Measurements from ENCODE around the gene FAM20C. TPM values are rescaled to one million over a fixed set of nuclear protein-coding genes. Genes with fewer than 3 reads are reported as not detected.
A peak's percentile ranks its signal among the peaks of the same experiment; 100 is the strongest.

The FAM20C gene
- polyA plus RNA-seq (2013, experiment 1 of 2) = 14.5 TPM
- polyA plus RNA-seq (2013, experiment 2 of 2) = 15.4 TPM

DNA sequence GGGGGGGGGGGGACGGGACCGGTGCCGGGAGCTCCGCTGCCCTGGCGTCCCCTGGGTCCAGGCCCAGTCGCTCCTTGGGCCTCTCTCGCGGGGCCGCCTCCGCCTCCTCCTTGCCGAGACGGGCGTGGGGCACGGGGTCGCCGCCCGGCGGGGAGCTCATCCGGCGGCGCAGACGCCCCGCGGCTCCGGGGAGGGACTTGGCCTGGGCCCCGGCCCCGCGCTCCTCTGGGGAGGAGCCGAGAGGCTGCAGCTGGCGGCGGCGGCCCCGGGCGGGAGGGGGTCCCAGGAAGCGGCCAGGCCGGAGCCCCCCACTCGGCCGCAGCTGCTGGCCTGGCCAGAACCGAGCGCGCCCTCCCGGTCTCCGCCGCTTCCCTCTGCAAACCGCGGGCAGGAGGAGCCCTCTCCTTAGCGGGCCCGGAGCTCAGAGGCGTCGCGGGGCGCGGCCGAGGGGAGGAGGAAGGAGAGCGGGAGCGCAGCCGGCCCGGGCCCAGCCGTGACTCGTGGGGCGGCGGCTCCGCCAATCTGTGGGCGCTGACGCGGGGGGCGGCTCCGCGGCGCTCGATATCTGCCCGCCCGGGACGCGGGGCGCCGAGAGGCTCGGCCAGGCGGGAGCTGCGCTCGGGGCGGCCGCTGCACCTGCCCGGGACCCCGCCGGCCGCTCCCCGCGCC, at the start of gene FAM20C:
Gene FAM20C (plus strand): TSS at position 591 of the 669 bp plus-strand sequence. CDS start 629 bp downstream, outside the sequence.
- H3K9ac ChIP-seq (ENCODE audit: low read length) = peak within 1 kb of the TSS; percentile 80
- H3K4me3 ChIP-seq (ENCODE audit: low read length) = peak within 1 kb of the TSS; percentile 64
- DNase-seq = peak; percentile 61
- H2BK15ac ChIP-seq (replicated peaks; ENCODE audit: low read depth) = no peak within 1 kb of the TSS
- H3K4me2 ChIP-seq (ENCODE audit: low read length) = peak within 1 kb of the TSS; percentile 75
- H3K79me1 ChIP-seq (ENCODE audit: low read length) = peaks cover 11% of the 10 kb centered on the region
- peak within 1 kb of the TSS; percentile 66 for H3K23ac ChIP-seq (ENCODE audit: low read length)
- H3K36me3 ChIP-seq (ENCODE audit: control insufficient read depth, insufficient read depth, low read length) = peaks cover 6% of the 10 kb centered on the region
- H3K56ac ChIP-seq (ENCODE audit: low read length) = peak within 1 kb of the TSS; percentile 92
- H3K4me1 ChIP-seq (ENCODE audit: control insufficient read depth, low read depth, low read length) = peaks cover 4% of the 10 kb centered on the region
- no CpG with 5 or more reads among the region's 89 CpGs for WGBS (ENCODE audit: extremely low coverage, insufficient coverage, low lambda C conversion rate)
- H3K18ac ChIP-seq (ENCODE audit: low read length) = peak within 1 kb of the TSS; percentile 51
- no peak within 1 kb of the TSS for H4K5ac ChIP-seq (ENCODE audit: low read length)
- H3K4ac ChIP-seq (ENCODE audit: low read depth, low read length) = peak within 1 kb of the TSS; percentile 57
- H3K27me3 ChIP-seq (ENCODE audit: insufficient read depth, low read length, poor library complexity) = no peaks in the 10 kb centered on the region
- H2AK5ac ChIP-seq (ENCODE audit: low read length) = no peak within 1 kb of the TSS
- H2BK5ac ChIP-seq (ENCODE audit: low read length) = no peak within 1 kb of the TSS
- no peak within 1 kb of the TSS for H2BK120ac ChIP-seq (ENCODE audit: low read depth, low read length)
- peak within 1 kb of the TSS; percentile 31 for H3K27ac ChIP-seq (ENCODE audit: low read depth, low read length)
- H4K8ac ChIP-seq (ENCODE audit: low read depth, low read length) = no peak within 1 kb of the TSS
- peaks cover 27% of the 10 kb centered on the region for H3K79me2 ChIP-seq (ENCODE audit: control insufficient read depth, insufficient read depth, low read length)

DNA sequence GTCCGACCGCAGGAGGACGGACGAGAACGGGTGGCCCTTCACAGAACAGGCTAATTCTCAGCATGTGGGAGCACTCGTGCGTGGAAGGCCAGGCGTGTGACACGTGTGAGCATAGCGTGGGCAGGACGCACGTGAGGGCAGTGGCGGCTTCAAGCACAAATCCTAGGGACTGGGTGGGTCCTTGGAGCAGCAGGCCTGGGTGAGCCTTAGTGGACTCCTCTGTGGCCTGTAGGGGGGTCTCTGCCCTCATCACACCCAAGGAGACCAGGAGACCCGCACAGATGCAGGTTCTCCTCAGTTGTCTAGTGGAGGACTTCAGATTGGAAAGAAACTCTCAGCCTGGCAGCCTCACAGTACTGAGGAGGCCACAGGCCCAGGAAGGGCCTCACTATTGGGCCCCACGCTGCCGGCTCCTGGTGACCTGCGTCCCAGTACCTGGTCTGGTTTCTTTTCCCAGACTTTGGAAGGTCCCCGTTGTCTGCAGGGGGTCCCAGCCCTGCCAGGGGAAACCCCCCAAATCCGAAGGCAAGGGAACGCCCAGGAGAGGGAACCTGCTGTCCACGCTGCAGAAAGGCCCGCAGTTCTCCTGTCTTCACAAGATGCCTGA, 49.1 kb upstream of the FAM20C start:
- no peak overlapping the region for H2BK15ac ChIP-seq (replicated peaks; ENCODE audit: low read depth)
- H3K18ac ChIP-seq (ENCODE audit: low read length) = no peak overlapping the region
- H3K4ac ChIP-seq (ENCODE audit: low read depth, low read length) = no peak overlapping the region
- no peak overlapping the region for H3K4me2 ChIP-seq (ENCODE audit: low read length)
- H2AK5ac ChIP-seq (ENCODE audit: low read length) = no peak overlapping the region
- no peaks in the 10 kb centered on the region for H3K79me2 ChIP-seq (ENCODE audit: control insufficient read depth, insufficient read depth, low read length)
- H3K23ac ChIP-seq (ENCODE audit: low read length) = no peak overlapping the region
- H2BK5ac ChIP-seq (ENCODE audit: low read length) = no peak overlapping the region
- H2BK120ac ChIP-seq (ENCODE audit: low read depth, low read length) = no peak overlapping the region
- no peak overlapping the region for H3K9ac ChIP-seq (ENCODE audit: low read length)
- H3K56ac ChIP-seq (ENCODE audit: low read length) = no peak overlapping the region
- H4K5ac ChIP-seq (ENCODE audit: low read length) = no peak overlapping the region
- no peak for DNase-seq
- H3K79me1 ChIP-seq (ENCODE audit: low read length) = no peaks in the 10 kb centered on the region
- no peaks in the 10 kb centered on the region for H3K4me1 ChIP-seq (ENCODE audit: control insufficient read depth, low read depth, low read length)
- WGBS (ENCODE audit: extremely low coverage, insufficient coverage, low lambda C conversion rate) = no CpG with 5 or more reads among the region's 22 CpGs
- no peak overlapping the region for H3K4me3 ChIP-seq (ENCODE audit: low read length)
- no peak overlapping the region for H4K8ac ChIP-seq (ENCODE audit: low read depth, low read length)
- H3K36me3 ChIP-seq (ENCODE audit: control insufficient read depth, insufficient read depth, low read length) = no peaks in the 10 kb centered on the region
- no peaks in the 10 kb centered on the region for H3K27me3 ChIP-seq (ENCODE audit: insufficient read depth, low read length, poor library complexity)
- no peak overlapping the region for H3K27ac ChIP-seq (ENCODE audit: low read depth, low read length)

DNA sequence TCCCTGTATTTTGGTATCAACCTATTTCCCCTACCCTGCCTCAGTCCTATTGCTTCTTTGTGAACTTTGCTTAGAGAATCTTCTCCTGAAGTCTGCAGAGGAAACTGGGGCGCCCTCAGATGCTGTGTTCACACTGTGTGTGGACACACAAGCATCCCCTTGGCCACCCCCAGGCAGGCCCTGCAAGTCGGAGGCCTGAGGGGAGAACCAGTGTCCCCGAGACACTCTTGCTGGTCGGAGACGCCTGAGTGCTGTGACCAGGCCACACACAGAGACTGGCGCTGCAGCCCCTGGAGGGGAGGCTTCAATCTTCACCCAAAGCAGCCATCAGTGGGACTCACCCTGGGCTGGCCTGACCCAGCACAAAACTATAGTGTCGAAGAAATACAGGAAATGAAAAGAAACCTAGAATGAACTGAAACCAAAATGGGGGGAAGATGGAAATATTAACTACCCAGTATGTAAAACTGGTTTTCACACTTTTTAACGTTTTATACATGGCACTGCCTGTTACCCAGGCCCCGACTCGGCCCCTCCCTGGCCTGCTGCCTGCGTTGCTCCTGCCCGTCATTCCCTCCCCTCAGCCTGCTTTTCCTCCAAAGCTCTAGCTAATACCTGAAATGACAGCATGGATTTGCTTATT, 48.4 kb upstream of the FAM20C start:
- DNase-seq = no peak
- Histone ChIP-seq H2BK5ac (ENCODE audit: low read length) (no peak overlapping the region), H3K18ac (ENCODE audit: low read length) (no peak overlapping the region), H3K4me3 (ENCODE audit: low read length) (no peak overlapping the region), H4K8ac (ENCODE audit: low read depth, low read length) (no peak overlapping the region), H2BK15ac (replicated peaks; ENCODE audit: low read depth) (no peak overlapping the region), H3K79me2 (ENCODE audit: control insufficient read depth, insufficient read depth, low read length) (no peaks in the 10 kb centered on the region), H4K5ac (ENCODE audit: low read length) (no peak overlapping the region), H2BK120ac (ENCODE audit: low read depth, low read length) (no peak overlapping the region), H3K23ac (ENCODE audit: low read length) (no peak overlapping the region), H3K4ac (ENCODE audit: low read depth, low read length) (no peak overlapping the region), H3K56ac (ENCODE audit: low read length) (no peak overlapping the region), H3K27ac (ENCODE audit: low read depth, low read length) (no peak overlapping the region), H3K4me1 (ENCODE audit: control insufficient read depth, low read depth, low read length) (no peaks in the 10 kb centered on the region), H2AK5ac (ENCODE audit: low read length) (no peak overlapping the region), H3K79me1 (ENCODE audit: low read length) (no peaks in the 10 kb centered on the region), H3K36me3 (ENCODE audit: control insufficient read depth, insufficient read depth, low read length) (no peaks in the 10 kb centered on the region), H3K27me3 (ENCODE audit: insufficient read depth, low read length, poor library complexity) (no peaks in the 10 kb centered on the region), H3K9ac (ENCODE audit: low read length) (no peak overlapping the region), H3K4me2 (ENCODE audit: low read length) (no peak overlapping the region)
- no CpG with 5 or more reads among the region's 12 CpGs for WGBS (ENCODE audit: extremely low coverage, insufficient coverage, low lambda C conversion rate)

DNA sequence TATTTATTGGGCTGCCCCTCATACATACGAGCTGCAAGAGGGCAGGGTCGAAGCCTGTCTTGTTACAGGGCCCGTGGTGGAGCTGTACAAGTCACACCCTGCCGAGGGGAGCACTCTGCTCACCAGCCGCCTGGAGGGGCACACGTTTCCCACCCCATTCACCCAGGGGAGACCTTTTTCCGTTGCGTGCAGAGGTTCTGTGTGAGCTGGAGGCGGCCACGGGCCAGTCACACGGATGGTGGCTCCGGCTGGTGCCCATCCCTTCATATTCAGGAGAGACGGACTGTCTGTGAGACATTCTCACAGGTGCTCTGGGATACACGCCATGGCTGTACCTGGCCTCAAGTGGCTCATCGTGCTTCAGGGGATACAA, 47.9 kb upstream of the FAM20C start:
- no peak overlapping the region for H2BK5ac ChIP-seq (ENCODE audit: low read length)
- H2AK5ac ChIP-seq (ENCODE audit: low read length) = no peak overlapping the region
- H2BK15ac ChIP-seq (replicated peaks; ENCODE audit: low read depth) = no peak overlapping the region
- H3K79me2 ChIP-seq (ENCODE audit: control insufficient read depth, insufficient read depth, low read length) = no peaks in the 10 kb centered on the region
- H3K18ac ChIP-seq (ENCODE audit: low read length) = no peak overlapping the region
- no peak overlapping the region for H3K23ac ChIP-seq (ENCODE audit: low read length)
- no peak overlapping the region for H3K4me3 ChIP-seq (ENCODE audit: low read length)
- H3K4me2 ChIP-seq (ENCODE audit: low read length) = no peak overlapping the region
- DNase-seq = no peak
- H3K79me1 ChIP-seq (ENCODE audit: low read length) = no peaks in the 10 kb centered on the region
- H3K4me1 ChIP-seq (ENCODE audit: control insufficient read depth, low read depth, low read length) = no peaks in the 10 kb centered on the region
- H4K5ac ChIP-seq (ENCODE audit: low read length) = no peak overlapping the region
- no peak overlapping the region for H2BK120ac ChIP-seq (ENCODE audit: low read depth, low read length)
- WGBS (ENCODE audit: extremely low coverage, insufficient coverage, low lambda C conversion rate) = no CpG with 5 or more reads among the region's 15 CpGs
- H3K56ac ChIP-seq (ENCODE audit: low read length) = no peak overlapping the region
- no peaks in the 10 kb centered on the region for H3K27me3 ChIP-seq (ENCODE audit: insufficient read depth, low read length, poor library complexity)
- no peak overlapping the region for H3K9ac ChIP-seq (ENCODE audit: low read length)
- no peak overlapping the region for H3K4ac ChIP-seq (ENCODE audit: low read depth, low read length)
- H3K36me3 ChIP-seq (ENCODE audit: control insufficient read depth, insufficient read depth, low read length) = no peaks in the 10 kb centered on the region
- H3K27ac ChIP-seq (ENCODE audit: low read depth, low read length) = no peak overlapping the region
- no peak overlapping the region for H4K8ac ChIP-seq (ENCODE audit: low read depth, low read length)

DNA sequence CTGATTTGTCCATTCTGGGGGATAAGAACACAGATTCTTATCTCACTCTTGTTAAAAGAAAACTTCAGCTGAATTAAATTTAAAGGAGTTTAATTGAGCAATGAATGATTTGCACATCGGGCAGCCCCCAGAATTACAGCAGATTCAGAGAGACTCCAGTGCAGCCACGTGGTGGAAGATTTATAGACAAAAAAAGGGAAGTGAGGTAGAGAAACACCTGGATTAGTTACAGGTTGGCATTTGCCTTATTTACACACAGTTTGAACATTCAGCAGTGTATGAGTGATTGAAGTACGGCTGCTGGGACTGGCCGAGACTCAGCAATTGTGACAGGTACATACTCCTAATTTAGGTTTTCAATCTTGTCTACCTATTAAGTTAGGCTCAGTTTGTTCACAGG, 46.5 kb upstream of the FAM20C start:
- Histone ChIP-seq H3K4me2 (ENCODE audit: low read length) (no peak overlapping the region), H3K27ac (ENCODE audit: low read depth, low read length) (no peak overlapping the region), H3K79me2 (ENCODE audit: control insufficient read depth, insufficient read depth, low read length) (no peaks in the 10 kb centered on the region), H3K4ac (ENCODE audit: low read depth, low read length) (no peak overlapping the region), H3K79me1 (ENCODE audit: low read length) (no peaks in the 10 kb centered on the region), H2BK5ac (ENCODE audit: low read length) (no peak overlapping the region), H2AK5ac (ENCODE audit: low read length) (no peak overlapping the region), H4K8ac (ENCODE audit: low read depth, low read length) (no peak overlapping the region), H3K18ac (ENCODE audit: low read length) (no peak overlapping the region), H3K4me3 (ENCODE audit: low read length) (no peak overlapping the region), H2BK15ac (replicated peaks; ENCODE audit: low read depth) (no peak overlapping the region), H4K5ac (ENCODE audit: low read length) (no peak overlapping the region), H3K23ac (ENCODE audit: low read length) (no peak overlapping the region), H3K27me3 (ENCODE audit: insufficient read depth, low read length, poor library complexity) (no peaks in the 10 kb centered on the region), H3K36me3 (ENCODE audit: control insufficient read depth, insufficient read depth, low read length) (no peaks in the 10 kb centered on the region), H2BK120ac (ENCODE audit: low read depth, low read length) (no peak overlapping the region), H3K56ac (ENCODE audit: low read length) (no peak overlapping the region), H3K4me1 (ENCODE audit: control insufficient read depth, low read depth, low read length) (no peaks in the 10 kb centered on the region), H3K9ac (ENCODE audit: low read length) (no peak overlapping the region)
- WGBS (ENCODE audit: extremely low coverage, insufficient coverage, low lambda C conversion rate) = no CpG with 5 or more reads among the region's 4 CpGs
- no peak for DNase-seq

All from mesendoderm (in vitro differentiated cells).